ENCODE results near the gene ZNF438. TPM values are rescaled to one million over a fixed set of nuclear protein-coding genes. Genes with fewer than 3 reads are reported as not detected.

ZNF438 gene
- total RNA-seq, 1 experiment from 2014 or later = 0.83 TPM

GRCh38 chr10:31000071-31000782 lies 31.4 kb downstream of the ZNF438 start:
- Histone ChIP-seq H3K27me3 (ENCODE audit: insufficient read depth, low read length) (no peaks in the 10 kb centered on the region), H3K4me2 (ENCODE audit: insufficient read depth, insufficient read length, low read length) (no peak overlapping the region)

More at GRCh38 chr10:31000071-31000782, 31.4 kb downstream of the ZNF438 start:
- H3K27ac Mint-ChIP-seq = no peak overlapping the region
- Histone ChIP-seq H3K79me1 (ENCODE audit: insufficient read depth, low read depth, low read length, poor library complexity, severe bottlenecking) (no peaks in the 10 kb centered on the region), H2AFZ (ENCODE audit: low read length) (no peak overlapping the region), H4K20me1 (ENCODE audit: control insufficient read depth, insufficient read depth, insufficient read length) (no peaks in the 10 kb centered on the region), H3T11ph (ENCODE audit: low read length) (no peak overlapping the region), H3K27ac (ENCODE audit: insufficient read length, low read depth, low read length) (no peak overlapping the region), H3K79me2 (ENCODE audit: insufficient read depth, low read length) (no peaks in the 10 kb centered on the region), H3K4me1 (ENCODE audit: insufficient read depth, low read length) (no peaks in the 10 kb centered on the region), H2BK12ac (ENCODE audit: insufficient read length, low read depth, low read length) (no peak overlapping the region), H3K23me2 (ENCODE audit: insufficient read length, low read depth, low read length, poor library complexity, severe bottlenecking) (no peaks in the 10 kb centered on the region), H3K23ac (ENCODE audit: insufficient read length, low read depth, low read length) (no peak overlapping the region), H3K14ac (ENCODE audit: insufficient read depth, low read length) (no peak overlapping the region), H3K9me3 (ENCODE audit: control insufficient read depth, low read depth, low read length) (no peaks in the 10 kb centered on the region), H2AK5ac (ENCODE audit: insufficient read length, low read length) (no peak overlapping the region), H2BK5ac (ENCODE audit: insufficient read length, low read length) (no peak overlapping the region), H2BK120ac (ENCODE audit: low read depth, low read length, poor library complexity, severe bottlenecking) (no peak overlapping the region), H3K9ac (ENCODE audit: extremely low read depth, insufficient read length, low read length) (no peak overlapping the region), H3K18ac (ENCODE audit: insufficient read length, low read depth, low read length) (no peak overlapping the region), H4K8ac (replicated peaks; ENCODE audit: insufficient read length, low read depth, low read length) (no peak overlapping the region), H4K5ac (ENCODE audit: insufficient read length, low read depth, low read length) (no peak overlapping the region), H3K56ac (ENCODE audit: insufficient read length, low read depth, low read length) (no peak overlapping the region), H3K4ac (ENCODE audit: low read depth, low read length) (no peak overlapping the region), H2BK15ac (ENCODE audit: low read depth, low read length) (no peak overlapping the region), H4K91ac (ENCODE audit: insufficient read length, low read depth, low read length) (no peak overlapping the region), H2BK20ac (ENCODE audit: low read depth, low read length, poor library complexity, severe bottlenecking) (no peak overlapping the region)
- WGBS (ENCODE audit: extremely low coverage, insufficient read length, low lambda C conversion rate) = no CpG with 5 or more reads among the region's 3 CpGs
- TF ChIP-seq, protein P1, sequence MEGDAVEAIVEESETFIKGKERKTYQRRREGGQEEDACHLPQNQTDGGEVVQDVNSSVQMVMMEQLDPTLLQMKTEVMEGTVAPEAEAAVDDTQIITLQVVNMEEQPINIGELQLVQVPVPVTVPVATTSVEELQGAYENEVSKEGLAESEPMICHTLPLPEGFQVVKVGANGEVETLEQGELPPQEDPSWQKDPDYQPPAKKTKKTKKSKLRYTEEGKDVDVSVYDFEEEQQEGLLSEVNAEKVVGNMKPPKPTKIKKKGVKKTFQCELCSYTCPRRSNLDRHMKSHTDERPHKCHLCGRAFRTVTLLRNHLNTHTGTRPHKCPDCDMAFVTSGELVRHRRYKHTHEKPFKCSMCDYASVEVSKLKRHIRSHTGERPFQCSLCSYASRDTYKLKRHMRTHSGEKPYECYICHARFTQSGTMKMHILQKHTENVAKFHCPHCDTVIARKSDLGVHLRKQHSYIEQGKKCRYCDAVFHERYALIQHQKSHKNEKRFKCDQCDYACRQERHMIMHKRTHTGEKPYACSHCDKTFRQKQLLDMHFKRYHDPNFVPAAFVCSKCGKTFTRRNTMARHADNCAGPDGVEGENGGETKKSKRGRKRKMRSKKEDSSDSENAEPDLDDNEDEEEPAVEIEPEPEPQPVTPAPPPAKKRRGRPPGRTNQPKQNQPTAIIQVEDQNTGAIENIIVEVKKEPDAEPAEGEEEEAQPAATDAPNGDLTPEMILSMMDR (conservative IDR thresholded peaks at IDR 0.05) = no peak
- H3K4me3 Mint-ChIP-seq = no peak overlapping the region
- H3K9me3 Mint-ChIP-seq = peaks cover 5 to 7% of the 10 kb centered on the region in 2 experiments
- H3K4me1 Mint-ChIP-seq = peaks cover 5 to 9% of the 10 kb centered on the region in 2 experiments
- peaks cover 0 to 7% (median 2%) of the 10 kb centered on the region in 3 experiments; a peak in 4 of 7 replicates for H3K36me3 Mint-ChIP-seq (ENCODE audit: insufficient read depth in 1 of 3, low read depth in 3 of 3)
- no peak for DNase-seq
- H3K27me3 Mint-ChIP-seq (ENCODE audit: low read depth) = no peaks in the 10 kb centered on the region
